ENCODE measurements around the gene SALL3. TPM values are rescaled to one million over a fixed set of nuclear protein-coding genes. Genes with fewer than 3 reads are reported as not detected.

SALL3 gene
- total and polyA plus RNA-seq, 2 of the 8 experiments (the other 6 are each of a cell fraction or from before 2014, with no cell fraction given) = 10.5 to 46.4 TPM

DNA sequence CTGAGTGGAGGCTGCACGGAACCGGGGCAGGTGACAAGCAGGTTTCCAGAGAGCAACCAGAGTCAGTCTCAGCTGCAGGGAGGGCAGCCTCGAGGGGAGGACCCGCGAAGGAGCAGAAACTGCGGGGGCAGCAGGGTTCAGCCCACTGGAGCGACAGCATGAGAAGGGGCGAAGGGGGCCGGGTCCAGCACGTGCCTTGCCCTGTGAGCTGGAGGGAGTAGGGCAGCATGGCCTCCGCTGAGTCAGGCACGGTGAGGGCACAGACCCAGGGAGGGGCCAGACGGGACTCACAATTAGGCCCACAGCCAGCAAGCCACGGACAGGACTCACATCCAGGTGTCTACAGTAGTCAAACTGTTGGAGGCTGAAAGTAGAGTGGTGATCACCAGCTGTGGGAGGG is 66.9 kb downstream of the SALL3 start:
- no peak overlapping the region for H3K23ac ChIP-seq (ENCODE audit: insufficient read length)
- H4K8ac ChIP-seq (ENCODE audit: extremely low read depth, insufficient read depth, low read length) = peak overlapping the region; percentile 18; the same call in 1 of the 2 replicates
- no peak overlapping the region for H3K56ac ChIP-seq (replicated peaks; ENCODE audit: insufficient read length, low read depth, low read length)
- H3K18ac ChIP-seq (ENCODE audit: extremely low read depth, low read length) = no peak overlapping the region
- H3K4me2 ChIP-seq (ENCODE audit: insufficient read depth in 1 of 2, low read depth in 2 of 2, low read length in 2 of 2) = no peak overlapping the region
- no peak overlapping the region for H2AK5ac ChIP-seq (ENCODE audit: low read depth, low read length)
- no peaks in the 10 kb centered on the region for H3K23me2 ChIP-seq (ENCODE audit: low read depth, low read length)
- ChIA-PET CTCF (ENCODE audit: partially characterized antibody) (interaction anchor here (0.6 to 0.8 kb wide), 2 partner anchors 20 to 81 kb away, joined by 3 read pairs; no protein-coding TSS in a partner anchor), POLR2A (ENCODE audit: partially characterized antibody) (interaction anchor here (1.2 kb wide), 1 partner anchor 22 kb away, joined by 3 read pairs; the partner anchor contains the start of gene ATP9B)
- H2BK20ac ChIP-seq (ENCODE audit: low read length) = no peak overlapping the region
- WGBS, 2 experiments (ENCODE audit: extremely low coverage in 1 of 2, insufficient coverage in 1 of 2, insufficient read length in 1 of 2, insufficient replicate concordance in 2 of 2, low coverage in 1 of 2, low lambda C conversion rate in 2 of 2, missing lambda C conversion rate in 1 of 2) = 89% methylated on average over 14 of the region's 14 CpGs; no CpG with 5 or more reads in 1 of the 2 experiments
- no peaks in the 10 kb centered on the region for H4K20me1 ChIP-seq (replicated peaks in 1 of 2; ENCODE audit: control insufficient read depth in 1 of 2, insufficient read depth in 2 of 2, low read length in 2 of 2)
- H3K27ac ChIP-seq (ENCODE audit: low read depth, low read length) = no peak overlapping the region
- no peak overlapping the region for H4K91ac ChIP-seq (replicated peaks; ENCODE audit: insufficient read length, low read length)
- no peaks in the 10 kb centered on the region for H3K36me3 ChIP-seq (ENCODE audit: control insufficient read depth in 2 of 4, insufficient read depth in 4 of 4, low read length in 3 of 4)
- no peak overlapping the region for H2BK15ac ChIP-seq (ENCODE audit: low read length)
- H3K9me3 ChIP-seq (ENCODE audit: insufficient read depth in 2 of 2, low read depth in 1 of 2, low read length in 1 of 2) = no peaks in the 10 kb centered on the region
- H4K5ac ChIP-seq (ENCODE audit: insufficient read length, low read depth, low read length) = no peak overlapping the region
- H3K27me3 ChIP-seq (replicated peaks in 1 of 4; ENCODE audit: control insufficient read depth in 3 of 4, extremely low read depth in 1 of 4, insufficient read depth in 3 of 4, low read length in 3 of 4) = no peaks in the 10 kb centered on the region
- no peak overlapping the region for H2BK12ac ChIP-seq (ENCODE audit: low read depth, low read length)
- DNase-seq (ENCODE audit: low read depth in 1 of 2, low spot score in 2 of 2) (no peak), FAIRE-seq (no peak)
- H3K4me1 ChIP-seq (replicated peaks in 1 of 4; ENCODE audit: control insufficient read depth in 3 of 4, insufficient read depth in 4 of 4, low read length in 3 of 4) = no peaks in the 10 kb centered on the region
- no peaks in the 10 kb centered on the region for H3K79me1 ChIP-seq (ENCODE audit: low read depth, low read length)
- no peak overlapping the region for H2BK120ac ChIP-seq (replicated peaks; ENCODE audit: low read depth, low read length)
- H2BK5ac ChIP-seq (ENCODE audit: low read depth, low read length) = no peak overlapping the region
- H2AFZ ChIP-seq (ENCODE audit: low read length) = peak overlapping the region; percentile 93; the same call in 1 of the 2 replicates
- H3K79me2 ChIP-seq (ENCODE audit: control insufficient read depth in 1 of 2, insufficient read depth in 2 of 2, low read length in 2 of 2) = no peaks in the 10 kb centered on the region
- TF ChIP-seq GABPA (IDR thresholded peaks at IDR 0.05; ENCODE audit: borderline replicate concordance, insufficient read depth, low read length) (no peak), RAD21 (IDR thresholded peaks at IDR 0.05 in 1 of 2, conservative IDR thresholded peaks at IDR 0.05 in 1 of 2; ENCODE audit: low read depth in 2 of 2, low read length in 2 of 2) (no peak), BACH1 (IDR thresholded peaks at IDR 0.05; ENCODE audit: low read length) (no peak), JUN (IDR thresholded peaks at IDR 0.05; ENCODE audit: low read depth, low read length) (no peak), KDM4A (IDR thresholded peaks at IDR 0.05; ENCODE audit: low read depth, low read length, severe bottlenecking) (no peak), GTF2F1 (IDR thresholded peaks at IDR 0.05; ENCODE audit: borderline replicate concordance, low read depth, low read length) (no peak), TBP (IDR thresholded peaks at IDR 0.05; ENCODE audit: low read depth, low read length) (no peak)
- TF ChIP-seq, protein P1, sequence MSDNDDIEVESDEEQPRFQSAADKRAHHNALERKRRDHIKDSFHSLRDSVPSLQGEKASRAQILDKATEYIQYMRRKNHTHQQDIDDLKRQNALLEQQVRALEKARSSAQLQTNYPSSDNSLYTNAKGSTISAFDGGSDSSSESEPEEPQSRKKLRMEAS (IDR thresholded peaks at IDR 0.05) = no peak
- no peak overlapping the region for H3K4ac ChIP-seq (replicated peaks; ENCODE audit: insufficient read length, low read depth, low read length)
- H3K4me3 ChIP-seq (ENCODE audit: extremely low read depth in 1 of 4, insufficient read depth in 2 of 4, low read depth in 3 of 4, low read length in 4 of 4) = no peak overlapping the region
- no peak overlapping the region for H3K9ac ChIP-seq (replicated peaks in 1 of 4; ENCODE audit: extremely low read depth in 1 of 4, low read depth in 3 of 4, low read length in 3 of 4)
- H3K14ac ChIP-seq (ENCODE audit: insufficient read length) = no peak overlapping the region

Data from H1 (cell line).